Measurements from ENCODE around the gene SLC7A1.

- TF ChIP-seq POLR2A (IDR thresholded peaks at IDR 0.05; ENCODE audit: low read depth, low read length) (no peak), CTCF (IDR thresholded peaks at IDR 0.05; ENCODE audit: extremely low read depth in 1 of 2, insufficient read depth in 1 of 2, low read depth in 1 of 2, low read length in 2 of 2) (no peak), POLR2AphosphoS5 (IDR thresholded peaks at IDR 0.05; ENCODE audit: insufficient read depth, low read depth, low read length) (no peak), EZH2 (IDR thresholded peaks at IDR 0.05; ENCODE audit: borderline replicate concordance, low read depth, low read length, severe bottlenecking) (no peak), MYC (IDR thresholded peaks at IDR 0.05; ENCODE audit: low read depth, low read length) (no peak)
Observed at GRCh38 chr13:29539856-29540255, 55.6 kb downstream of the SLC7A1 start.

All from endothelial cell of umbilical vein (primary cell).